Ureter (tissue), 1 donor: ENCODE data around the gene PCA3. TPM values are rescaled to one million over a fixed set of nuclear protein-coding genes. Genes with fewer than 3 reads are reported as not detected.
"Not testable (repeated sequence)": the region's sequence is repeated elsewhere in the genome, so short reads cannot be mapped to it uniquely, and the experiment has no call there.

Source experiments
- DNase-seq: peaks from one replicate; pipeline ENCODE4 v3.0.0-alpha.2; 2020; ENCODE audit warnings: low spot score
- total RNA-seq: library from RNA; stranded (reverse); gene quantifications from one replicate; pipeline ENCODE4 v1.2.4, GENCODE V29; 2023
- donor health status: DM: yes; HTN: yes; CAD: no.

Gene PCA3
- not detected for total RNA-seq

DNA sequence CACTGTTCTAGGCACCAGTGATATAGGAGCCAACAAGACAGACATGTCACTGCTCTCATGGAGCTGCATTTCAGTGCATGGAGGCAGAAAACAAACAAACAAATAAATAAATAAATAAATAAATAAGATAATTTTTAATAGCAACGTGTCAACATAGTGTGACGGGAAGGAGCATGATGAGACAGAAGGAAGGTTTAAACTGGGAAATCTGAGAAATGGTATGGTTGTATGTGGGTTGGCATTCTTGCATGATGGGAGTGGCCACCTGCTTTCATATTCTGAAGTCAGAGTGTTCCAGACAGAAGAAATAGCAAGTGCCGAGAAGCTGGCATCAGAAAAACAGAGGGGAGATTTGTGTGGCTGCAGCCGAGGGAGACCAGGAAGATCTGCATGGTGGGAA, at the start of gene PCA3:
Gene PCA3, plus strand, starts transcription at position 301 of the 400 bp plus-strand sequence.
- no peak for DNase-seq

DNA sequence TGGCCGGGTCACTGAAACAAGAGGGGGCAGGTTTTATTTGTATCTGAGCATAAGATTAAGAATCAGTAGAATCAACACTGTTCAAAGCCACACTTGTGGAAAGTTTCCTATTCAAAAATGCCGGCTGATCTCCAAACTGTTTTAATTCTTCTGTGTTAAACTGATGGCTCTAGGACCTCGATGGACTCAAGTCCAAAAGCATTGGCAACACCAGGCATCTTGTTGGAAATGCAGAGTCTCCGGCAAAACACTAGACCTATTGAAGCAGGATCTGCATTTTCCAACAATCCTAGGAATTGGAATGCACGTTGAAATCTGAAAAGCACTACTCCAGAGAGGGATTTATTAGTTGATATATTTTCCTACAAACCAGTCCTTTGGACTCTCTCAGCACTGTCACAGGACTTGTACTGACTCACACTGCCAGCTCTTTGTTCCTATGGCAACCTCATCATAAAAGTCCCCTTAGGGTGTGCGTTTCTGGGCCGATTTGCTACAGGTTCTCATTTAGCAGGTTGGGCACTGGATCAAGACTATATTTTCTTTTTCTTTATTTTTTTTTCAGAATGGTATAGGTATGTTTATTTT, 48.1 kb upstream of the PCA3 start:
- no peak for DNase-seq

DNA sequence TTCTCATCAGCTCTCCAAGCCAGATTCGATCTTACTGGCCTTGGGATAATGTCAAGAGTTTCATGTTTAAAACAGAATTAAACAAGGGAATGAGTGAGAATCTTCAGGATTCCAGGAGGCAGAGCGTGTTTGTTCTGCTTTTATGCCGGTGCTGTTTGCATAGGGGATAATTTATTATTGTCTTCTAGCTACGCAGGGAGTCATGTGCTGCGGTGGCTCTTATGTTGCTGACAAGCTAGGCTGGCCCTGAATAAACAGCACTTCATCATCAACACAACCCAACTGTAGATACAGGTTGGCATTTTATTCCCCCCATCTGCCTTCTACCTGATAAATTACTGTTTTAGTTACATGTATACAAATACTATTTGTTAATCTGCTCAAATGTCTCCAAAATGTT, 47.1 kb upstream of the PCA3 start:
- DNase-seq: no peak

DNA sequence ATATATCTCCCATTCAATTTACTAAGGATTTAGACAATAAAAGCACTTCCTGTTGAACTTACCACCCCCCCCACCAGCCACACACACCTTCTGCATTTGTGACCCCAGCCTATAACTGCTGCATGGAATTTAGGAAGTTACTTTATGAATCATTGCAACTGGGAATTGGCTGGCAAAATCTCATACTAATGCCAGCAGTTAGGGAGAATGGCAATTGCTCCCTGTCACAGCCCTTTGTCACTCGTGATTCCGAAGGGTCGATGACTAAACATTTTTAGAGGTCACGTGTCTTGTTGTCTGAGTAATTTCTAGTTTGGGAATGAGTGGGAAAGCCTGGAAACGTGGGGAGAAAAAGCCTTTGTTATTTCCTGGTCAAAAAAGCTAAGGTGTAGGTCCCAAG, 46.6 kb upstream of the PCA3 start:
- no peak for DNase-seq

DNA sequence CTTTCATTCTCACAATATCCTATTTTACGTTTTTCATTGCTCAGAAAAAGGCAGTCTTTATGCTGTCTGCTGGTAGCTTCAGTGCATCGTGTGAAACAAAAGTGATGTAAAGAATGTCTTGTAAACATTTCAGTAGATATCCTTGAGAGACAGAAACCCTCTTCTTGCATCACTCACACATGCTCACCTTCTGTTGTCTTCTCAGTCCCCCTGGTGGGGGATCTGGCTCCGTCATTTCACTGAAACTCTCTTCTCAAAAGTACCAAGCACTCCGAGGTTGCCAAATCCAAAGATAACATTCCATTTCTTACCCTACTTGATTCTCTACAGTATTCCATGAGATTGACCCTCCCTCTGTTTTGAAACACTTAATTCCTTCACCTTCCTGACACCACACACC, 46.1 kb upstream of the PCA3 start:
- no peak for DNase-seq

DNA sequence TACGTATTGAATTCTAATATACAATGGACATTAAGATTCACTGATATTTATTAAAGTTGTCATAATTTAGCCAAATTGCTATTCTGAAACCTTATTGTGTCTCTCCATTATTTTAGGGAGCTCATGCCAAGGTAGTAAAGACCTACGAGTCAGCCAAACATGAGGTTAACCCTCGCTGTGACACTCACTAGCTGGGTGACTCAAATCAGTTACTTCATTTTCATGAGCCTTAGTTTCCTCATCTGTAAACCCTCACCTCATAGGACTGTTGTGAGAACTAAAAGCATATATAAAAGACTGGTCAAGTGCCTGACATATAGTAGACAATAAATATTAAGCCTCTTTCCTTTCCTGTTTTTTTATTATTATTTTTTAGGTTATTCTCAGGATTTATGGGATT, 44.0 kb upstream of the PCA3 start:
- no peak for DNase-seq

DNA sequence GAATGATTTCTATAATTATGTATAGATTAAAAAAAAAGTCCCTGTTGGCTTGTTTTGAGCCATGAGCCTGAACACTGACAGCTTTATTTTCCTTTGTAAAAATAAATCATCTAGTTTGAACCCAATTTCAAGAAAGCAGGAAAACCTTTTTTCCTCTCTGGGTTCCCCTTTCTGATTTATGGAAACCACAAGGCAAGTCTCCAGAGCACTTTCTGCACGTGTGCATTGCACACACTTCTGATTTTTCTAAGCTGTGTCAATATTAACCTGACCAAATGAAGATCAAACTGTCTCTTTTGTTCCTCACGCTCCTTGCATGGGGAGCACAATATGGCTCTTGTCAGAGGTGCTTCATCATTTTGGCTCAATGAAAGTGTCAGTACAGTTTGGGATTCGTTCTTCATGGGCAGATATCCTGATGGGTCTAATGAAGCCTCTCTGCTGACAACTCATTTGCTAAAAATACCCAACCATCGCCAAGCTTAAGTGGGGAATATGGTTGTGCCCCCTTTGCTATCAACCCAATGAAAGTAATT, 39.2 kb upstream of the PCA3 start:
- no peak for DNase-seq

DNA sequence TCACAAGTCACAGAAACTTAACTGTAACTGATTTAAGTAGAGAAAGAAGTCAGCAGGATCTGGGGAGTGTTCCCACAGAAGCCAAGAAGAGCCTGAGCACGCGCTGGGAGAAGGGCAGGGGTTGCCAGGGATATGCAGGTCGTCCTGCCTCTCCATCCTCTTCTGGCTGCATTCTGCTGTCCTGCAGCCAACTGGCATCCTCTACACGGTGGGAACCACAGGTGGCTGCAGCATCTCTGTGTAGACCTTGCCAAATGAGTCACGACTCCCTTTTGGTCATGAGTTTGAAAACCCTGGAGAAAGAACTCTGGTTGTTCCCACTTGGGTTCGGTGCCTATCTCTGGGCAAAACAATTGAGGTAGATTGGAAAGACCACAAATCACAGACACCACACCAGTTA, 38.4 kb upstream of the PCA3 start:
- no peak for DNase-seq

DNA sequence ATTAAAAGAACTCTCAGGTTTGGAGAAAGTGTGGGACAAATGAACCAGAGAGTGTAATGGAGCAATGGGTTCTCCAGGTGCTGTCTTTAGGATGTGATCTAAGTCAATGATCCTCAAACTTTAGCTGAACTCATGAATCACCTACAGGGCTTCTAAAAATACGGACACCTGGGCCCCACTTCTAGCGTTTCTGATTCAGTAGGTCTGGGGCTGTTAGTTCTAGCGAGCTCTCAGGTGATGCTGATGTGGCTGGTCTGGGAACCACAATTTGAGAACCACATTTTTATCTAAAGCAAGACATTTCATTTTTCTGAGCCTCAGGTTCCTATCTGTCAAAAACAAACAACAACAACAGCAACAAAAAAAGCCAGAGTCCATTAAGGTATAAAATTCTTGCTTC, 35.1 kb upstream of the PCA3 start:
- DNase-seq: no peak

DNA sequence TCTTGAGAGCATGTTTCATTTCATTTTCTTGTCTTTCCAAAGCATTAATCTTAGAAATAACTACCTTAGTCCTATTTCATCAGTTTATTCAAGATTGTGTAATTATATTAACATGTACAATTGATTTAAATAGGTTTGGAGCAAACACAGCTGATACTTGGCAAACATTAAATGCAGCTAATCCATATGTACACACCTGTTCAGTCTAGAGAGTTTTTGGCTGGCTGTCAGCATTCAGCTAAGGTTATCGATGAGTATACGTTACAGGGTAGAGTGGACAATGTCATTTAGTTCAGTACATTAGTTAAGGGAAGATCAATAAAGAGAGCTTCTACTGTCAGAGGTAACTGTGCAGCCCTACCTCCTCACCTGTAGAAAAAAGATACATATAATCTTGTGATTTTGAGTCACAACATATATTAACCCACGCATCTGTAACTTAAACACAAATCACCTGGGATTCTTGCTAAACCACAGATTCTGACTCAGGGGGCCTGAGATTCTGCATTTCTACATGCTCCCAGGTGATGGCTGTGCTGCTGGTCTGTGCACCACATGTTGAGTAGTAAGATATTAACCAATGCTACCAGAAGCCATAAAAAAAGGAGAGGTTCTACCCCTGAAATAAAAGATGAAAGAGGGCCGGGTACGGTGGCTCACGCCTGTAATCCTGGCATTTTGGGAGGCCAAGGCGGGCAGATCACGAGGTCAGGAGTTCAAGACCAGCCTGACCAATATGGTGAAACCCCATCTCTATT, 34.1 kb upstream of the PCA3 start:
- DNase-seq: no peak

DNA sequence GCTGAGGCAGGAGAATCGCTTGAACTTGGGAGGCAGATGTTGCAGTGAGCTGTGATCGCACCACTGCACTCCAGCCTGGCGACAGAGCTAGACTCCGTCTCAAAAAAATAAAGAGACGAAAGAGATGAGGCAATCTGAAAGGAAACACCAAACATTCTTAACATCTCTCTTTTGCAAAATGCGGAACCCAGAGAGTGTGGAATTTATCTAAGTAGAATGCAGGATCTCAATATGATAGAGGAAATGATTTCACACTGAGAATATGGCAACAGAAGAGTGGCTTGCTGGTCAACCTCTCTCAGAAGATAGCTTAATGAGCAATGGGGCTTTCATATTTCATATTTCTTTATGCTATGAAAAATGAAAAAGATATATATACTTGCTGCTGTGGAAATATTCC, 33.4 kb upstream of the PCA3 start:
- no peak for DNase-seq

DNA sequence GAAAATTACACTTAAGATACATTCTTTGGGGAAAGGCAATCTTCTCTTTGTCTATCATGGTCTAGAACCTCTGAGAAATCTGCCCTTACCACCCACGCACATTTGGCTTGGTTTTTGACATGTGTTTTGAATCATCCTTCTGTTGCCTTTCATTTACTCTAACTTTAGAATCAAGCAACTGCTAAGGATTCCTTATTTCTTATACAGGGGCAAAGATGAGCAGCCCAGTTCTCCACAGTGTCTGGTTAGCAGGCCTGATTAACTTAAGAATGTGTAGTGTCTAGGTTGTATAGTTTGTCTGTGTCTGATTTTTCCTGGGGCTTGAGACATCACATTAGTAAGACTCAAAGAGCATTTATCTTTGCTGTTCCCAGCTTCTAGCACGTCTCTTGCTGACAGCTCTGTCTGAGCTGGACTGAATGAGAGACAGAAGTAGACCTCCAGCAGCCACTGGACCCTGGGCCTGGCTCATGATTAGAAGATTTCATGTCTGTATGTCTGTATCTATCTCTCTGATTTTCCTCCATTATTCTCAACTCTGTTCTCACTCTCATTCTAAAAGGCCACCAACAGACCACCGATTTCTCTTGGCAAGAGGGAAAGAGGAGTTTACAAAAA, 31.8 kb upstream of the PCA3 start:
- DNase-seq: no peak

DNA sequence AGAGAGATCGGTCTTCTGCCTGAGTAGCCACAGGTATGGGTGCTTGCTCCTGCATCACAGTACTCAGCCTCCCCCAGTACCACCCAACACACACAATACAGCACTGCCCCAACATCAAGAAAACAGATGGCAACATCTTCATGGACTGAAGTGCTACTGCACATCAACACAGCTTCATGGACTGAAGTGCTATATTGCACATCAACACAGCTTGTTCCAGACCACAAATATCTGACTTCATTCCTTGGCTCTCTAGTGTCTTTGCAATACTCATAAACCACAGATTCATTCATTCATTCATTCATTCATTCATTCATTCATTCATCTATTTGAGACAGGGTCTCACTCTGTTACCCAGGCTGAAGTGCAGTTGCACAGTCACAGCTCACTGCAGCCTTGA, 31.1 kb upstream of the PCA3 start:
- no peak for DNase-seq

DNA sequence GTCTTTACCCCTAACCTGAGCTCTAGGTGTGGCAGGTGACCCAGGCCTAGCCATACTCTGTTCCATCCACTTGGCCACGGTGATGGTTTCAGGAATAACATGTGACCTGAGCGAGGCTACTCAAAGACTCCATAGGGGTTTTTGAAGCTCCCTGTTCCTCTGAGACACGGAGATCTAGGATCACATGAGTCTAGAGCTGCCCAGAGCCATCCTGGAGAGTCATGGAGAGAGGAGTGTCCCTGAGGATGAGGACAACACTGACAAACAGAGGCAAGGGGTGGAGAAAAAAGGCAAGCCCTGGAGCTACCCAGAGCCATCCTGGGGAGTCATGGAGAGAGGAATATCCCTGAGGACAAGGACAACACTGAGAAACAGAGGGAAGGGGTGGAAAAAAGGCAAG, 29.5 kb upstream of the PCA3 start:
- no peak for DNase-seq

DNA sequence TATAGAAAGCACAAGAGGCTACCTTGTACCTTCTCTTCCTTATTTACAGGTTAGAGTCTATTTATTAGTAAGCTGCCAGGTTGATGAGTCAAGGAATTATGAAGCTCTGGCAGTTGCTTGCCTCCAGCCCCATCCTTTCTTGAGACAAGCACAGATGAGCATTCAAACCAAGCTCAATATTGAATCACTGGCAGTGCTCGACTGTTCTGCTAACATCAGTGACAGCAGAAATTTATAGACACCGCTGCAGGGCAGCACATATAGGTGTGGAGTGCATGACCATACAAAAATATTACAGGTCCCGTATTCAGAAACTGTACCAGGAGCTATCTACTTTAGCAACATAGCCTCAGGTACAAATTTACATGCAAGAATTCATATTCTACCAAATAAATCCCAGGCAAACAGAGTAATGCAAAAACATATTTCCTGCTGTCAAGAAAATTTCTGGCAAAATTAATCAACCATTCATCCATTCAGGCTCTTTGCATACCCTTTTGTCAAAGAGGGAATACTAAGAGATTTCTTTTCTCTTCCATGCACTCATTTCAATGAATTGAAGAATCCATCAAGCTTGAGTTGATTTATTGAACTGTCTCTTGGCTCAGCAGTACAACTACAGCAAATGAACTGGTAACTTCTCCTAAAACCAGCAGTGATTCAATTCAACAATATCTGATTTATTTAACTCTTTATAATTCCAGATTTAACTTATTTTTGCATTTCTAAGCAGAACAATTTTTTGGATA, 26.9 kb upstream of the PCA3 start:
- no peak for DNase-seq

DNA sequence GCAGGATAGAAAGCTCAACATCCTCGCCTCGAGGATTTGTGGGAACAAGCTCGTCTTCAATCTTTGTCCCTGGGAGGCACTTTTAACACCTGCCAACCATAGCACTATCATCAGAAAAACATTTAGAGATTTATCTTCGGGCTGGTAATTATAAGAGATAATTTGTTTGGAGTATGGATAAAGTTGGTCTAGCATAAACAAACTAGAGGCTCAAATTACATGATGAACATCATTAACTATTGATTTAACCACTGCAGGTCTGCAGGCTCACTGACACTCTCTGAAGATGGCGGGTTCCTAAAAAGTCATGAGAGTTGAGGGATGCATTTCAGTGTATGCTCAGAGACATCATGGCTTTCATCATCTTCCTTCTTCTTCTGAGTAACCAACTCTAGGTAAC, 25.8 kb upstream of the PCA3 start:
- DNase-seq: no peak

DNA sequence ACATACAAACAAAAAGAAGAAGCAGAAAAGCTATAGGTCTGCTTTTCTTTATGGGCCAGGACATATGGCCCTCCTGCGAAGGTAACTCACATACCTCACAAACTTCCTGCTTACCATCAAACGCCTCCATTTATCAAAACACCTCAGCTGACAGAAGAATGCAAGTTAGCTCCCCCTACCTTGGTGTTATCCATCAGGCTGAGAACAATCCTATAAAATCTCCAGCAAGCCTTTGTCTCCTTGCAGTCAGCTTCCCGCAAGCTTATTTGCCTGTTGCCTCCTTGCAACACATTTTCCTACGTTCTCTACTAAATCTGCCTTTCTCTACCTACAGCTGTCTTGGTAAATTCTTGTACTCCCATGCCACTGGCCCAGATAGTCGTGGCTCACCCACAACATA, 22.7 kb upstream of the PCA3 start:
- no peak for DNase-seq

DNA sequence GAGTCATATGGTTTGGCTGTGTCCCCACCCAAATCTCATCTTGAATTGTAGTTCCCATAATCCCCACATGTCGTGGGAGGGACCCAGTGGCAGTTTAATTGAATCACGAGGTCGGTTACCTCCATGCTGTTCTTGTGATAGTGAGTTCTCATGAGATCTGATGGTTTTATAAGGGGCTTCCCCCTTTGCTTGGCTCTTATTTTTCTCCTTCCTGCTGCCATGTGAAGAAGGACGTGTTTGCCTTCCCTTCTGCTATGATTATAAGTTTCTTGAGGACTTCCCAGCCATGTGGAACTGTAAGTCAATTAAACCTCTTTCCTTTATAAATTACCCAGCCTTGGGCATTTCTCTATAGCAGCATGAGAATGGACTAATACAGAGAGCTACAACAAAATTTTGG, 21.3 kb upstream of the PCA3 start:
- not testable (repeated sequence) for DNase-seq

DNA sequence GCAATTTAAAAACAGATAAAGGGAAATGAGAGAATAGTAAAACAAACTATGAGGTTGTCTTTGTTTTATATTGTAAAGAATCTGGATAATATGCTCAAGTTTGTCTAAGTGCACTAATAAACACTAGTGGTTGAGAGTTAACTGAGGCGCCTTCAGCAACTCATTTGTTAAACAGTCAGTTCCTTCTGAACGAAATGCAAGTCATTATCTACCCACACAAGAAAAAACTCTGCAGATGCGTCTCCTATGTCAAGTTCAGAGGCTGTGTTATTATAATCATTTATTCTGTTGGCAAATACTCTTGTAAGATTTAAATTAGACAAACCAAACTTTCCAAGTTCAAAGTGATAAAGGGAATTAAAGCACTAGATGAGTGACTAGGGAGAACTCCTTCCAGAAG, 20.3 kb upstream of the PCA3 start:
- no peak for DNase-seq

DNA sequence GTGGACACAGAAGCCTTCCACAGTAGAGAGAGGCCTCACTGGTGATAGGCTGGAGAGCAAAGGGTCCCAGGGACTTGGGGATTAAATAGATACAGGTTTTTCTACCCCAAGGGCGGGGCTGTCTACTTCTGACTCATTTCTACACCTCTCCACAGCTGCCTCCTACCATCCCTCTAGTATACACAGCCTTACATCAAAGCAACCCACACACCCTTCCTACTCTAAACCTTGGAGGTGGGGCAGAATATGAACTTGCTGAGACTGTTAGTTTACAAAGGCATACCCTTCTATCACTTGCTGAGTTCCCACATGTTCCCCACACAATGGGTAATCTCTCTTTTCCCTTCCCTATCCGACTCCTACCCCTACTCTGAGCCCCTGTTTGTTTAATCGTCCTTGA, 19.9 kb upstream of the PCA3 start:
- DNase-seq: no peak

DNA sequence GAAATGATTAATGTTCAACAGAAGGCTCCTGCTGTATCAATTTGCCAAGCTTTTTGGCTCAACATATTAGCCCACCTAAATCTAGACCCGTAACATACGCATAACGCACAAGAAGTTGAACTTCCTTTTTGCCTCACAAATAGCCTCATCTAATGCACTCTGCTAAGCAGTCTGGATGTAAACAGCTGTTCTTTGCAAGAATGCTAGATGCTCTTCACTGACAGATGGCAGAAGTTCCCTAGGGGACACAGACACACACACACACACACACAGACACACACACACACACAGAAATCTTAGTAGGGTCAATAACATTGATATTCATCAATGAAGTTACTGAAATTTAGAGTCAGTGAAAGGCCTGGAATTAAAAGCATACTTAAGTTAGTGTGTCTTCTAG, 13.2 kb upstream of the PCA3 start:
- no peak for DNase-seq

DNA sequence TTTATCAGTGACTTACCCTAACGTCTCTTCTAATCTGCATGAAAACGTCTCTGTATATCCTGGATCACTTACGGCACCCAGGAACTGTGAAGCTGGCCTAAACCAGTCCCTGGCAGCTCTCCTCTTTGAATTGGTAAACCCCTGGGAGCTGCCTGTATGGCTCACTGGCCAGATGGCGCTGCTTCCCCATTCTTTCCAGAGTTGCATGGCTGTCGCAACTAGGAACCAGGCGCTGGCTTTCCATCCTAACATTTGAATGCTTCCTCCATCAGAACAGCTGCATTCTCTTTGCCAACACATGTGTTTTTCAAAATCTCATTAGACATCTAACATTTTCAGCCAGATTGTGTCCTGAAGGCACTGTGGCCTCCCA, 8.0 kb upstream of the PCA3 start:
- DNase-seq: peak; percentile 45
